ENCODE measurements around the gene ARID3C.
A peak's percentile ranks its signal among the peaks of the same experiment; 100 is the strongest.

The ARID3C gene

DNA sequence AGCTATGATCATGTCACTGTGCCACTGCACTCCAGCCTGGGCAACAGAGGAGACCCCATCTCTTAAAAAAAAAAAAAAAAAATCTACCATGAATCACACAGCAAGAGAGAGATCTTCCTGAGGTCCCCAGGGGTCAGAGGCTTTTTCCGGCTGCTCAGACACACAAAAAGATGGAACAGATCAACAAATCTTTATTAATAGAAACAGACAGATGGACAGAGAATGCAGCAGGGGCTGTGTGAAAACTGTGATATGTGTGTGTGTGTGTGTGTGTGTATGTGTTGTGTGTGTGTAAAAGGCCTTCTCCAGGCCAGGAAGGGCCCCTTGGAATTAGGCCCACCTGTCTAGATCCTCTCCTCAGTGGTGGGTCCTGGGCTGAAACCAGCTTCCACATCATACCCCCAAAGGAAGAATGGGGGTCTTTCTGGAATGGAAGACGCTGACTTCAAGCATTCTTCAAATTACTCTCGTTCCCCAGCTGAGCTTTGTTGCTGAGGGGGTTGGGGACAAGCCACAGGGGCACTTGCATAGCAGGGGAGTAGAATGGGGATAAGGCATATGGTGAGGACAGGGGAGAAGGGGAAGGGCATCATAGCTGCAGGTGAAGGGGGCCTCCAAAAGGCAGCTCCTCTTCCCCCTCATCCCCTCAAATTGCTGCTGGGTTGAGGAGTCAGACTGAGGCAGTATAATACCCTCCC is 5.8 kb upstream of the ARID3C start:
- no peak for TF ChIP-seq ZFX (IDR thresholded peaks at IDR 0.05; ENCODE audit: borderline replicate concordance)
- TF ChIP-seq, protein P1, sequence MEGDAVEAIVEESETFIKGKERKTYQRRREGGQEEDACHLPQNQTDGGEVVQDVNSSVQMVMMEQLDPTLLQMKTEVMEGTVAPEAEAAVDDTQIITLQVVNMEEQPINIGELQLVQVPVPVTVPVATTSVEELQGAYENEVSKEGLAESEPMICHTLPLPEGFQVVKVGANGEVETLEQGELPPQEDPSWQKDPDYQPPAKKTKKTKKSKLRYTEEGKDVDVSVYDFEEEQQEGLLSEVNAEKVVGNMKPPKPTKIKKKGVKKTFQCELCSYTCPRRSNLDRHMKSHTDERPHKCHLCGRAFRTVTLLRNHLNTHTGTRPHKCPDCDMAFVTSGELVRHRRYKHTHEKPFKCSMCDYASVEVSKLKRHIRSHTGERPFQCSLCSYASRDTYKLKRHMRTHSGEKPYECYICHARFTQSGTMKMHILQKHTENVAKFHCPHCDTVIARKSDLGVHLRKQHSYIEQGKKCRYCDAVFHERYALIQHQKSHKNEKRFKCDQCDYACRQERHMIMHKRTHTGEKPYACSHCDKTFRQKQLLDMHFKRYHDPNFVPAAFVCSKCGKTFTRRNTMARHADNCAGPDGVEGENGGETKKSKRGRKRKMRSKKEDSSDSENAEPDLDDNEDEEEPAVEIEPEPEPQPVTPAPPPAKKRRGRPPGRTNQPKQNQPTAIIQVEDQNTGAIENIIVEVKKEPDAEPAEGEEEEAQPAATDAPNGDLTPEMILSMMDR (IDR thresholded peaks at IDR 0.05), result no peak
- peak overlapping the region; percentile 91 for H3K27ac ChIP-seq

DNA sequence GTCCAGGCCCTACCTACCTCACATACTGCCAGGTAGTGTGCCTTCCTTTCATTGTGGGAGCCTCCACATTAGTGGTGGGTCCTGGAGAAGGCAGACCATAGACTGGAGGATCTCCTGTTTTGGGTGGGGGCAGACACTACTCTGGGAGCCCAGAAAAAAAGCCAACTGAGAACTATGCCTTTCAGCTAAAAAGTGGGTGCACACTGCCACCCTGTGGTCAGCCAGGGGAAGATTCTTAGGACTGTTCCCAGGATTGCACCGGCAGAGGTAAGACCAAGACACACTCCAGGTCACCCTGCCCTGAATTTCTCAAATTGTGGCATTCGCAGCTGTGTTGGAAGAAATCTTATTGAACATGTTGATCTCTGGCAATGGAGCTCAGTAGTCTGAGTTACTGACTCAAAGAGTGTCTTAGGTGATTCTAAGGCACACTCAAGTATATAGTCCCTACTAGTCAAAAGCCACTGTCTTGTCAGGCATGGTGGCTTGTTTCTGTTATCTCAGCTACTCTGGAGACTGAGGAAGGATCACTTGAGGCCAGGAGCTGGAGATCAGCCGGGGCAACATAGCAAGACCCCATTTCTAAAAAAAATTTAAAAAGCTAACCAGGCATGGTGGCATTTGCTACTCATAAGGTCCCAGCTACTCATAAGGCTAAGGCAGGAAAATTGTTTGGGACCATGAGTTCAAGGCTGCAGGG is 5.1 kb upstream of the ARID3C start:
- TF ChIP-seq ZFX (IDR thresholded peaks at IDR 0.05; ENCODE audit: borderline replicate concordance), result no peak
- TF ChIP-seq, protein P1 (IDR thresholded peaks at IDR 0.05), result peak; percentile 97
- peak overlapping the region; percentile 91 for H3K27ac ChIP-seq

GRCh38 chr9:34633166-34633565 is 4.3 kb upstream of the ARID3C start:
- no peak for TF ChIP-seq ZFX (IDR thresholded peaks at IDR 0.05; ENCODE audit: borderline replicate concordance)
- TF ChIP-seq, protein P1 (IDR thresholded peaks at IDR 0.05), result no peak
- H3K27ac ChIP-seq, result no peak overlapping the region; the same call in 1 of the 2 replicates

DNA sequence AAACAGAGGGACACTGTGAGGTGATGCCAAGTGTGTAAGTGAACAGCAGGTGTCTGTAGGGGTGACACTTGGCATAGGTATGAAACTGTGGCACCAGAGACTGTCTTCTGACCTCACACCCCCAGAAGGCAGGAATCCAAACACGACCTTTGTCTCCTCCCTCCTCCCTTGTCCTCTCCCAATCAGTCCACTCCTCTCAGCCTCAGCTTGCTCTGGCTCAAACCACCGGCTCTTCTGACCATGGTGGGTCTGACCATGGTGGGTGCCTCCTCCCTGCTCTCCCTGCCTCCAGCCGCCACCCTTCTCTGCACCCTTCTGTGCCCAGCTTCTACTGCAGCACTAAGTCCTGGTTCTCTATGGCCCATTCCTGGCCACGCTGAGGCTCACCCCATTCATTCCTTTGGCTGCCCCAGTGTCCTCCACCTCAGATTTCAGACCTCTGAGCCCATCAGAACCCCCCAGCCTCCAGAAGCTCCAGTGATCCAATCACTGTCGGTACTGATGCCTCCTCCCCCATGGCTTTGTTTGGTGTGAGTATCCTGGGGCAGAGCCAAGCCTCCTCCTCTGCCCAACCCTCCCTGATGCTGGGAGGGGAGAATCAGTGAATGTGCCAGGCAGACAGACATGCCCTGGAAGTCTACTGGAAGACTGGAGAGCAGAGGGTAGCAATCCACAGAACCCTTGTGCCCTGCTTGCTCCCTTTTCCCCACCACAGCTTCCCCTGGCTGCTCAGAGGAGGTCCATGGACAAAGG is 1.7 kb upstream of the ARID3C start:
- H3K27ac ChIP-seq, result peak overlapping the region; percentile 44
- TF ChIP-seq, protein P1 (IDR thresholded peaks at IDR 0.05), result no peak
- no peak for TF ChIP-seq ZFX (IDR thresholded peaks at IDR 0.05; ENCODE audit: borderline replicate concordance)

DNA sequence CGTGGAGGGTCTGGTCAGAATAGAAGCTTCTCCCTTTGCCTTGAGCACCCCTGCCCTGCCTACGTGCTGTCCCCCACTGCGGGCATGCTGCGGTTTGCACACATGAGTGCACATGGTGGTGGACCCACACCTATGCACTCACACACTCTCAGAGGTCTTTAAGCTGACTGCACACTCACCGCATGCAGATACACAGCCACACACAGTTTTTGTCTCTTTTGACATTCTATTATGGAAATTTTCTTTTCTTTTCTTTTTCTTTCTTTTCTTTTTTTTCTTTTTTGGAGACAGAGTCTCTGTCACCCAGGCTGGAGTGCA is 584 bp upstream of the ARID3C start:
- TF ChIP-seq, protein P1 (IDR thresholded peaks at IDR 0.05), result no peak
- TF ChIP-seq ZFX (IDR thresholded peaks at IDR 0.05; ENCODE audit: borderline replicate concordance), result no peak

GRCh38 chr9:34627716-34628655 is 880 bp downstream of the ARID3C start:
- H3K27ac ChIP-seq, result no peak overlapping the region
- TF ChIP-seq, protein P1 (IDR thresholded peaks at IDR 0.05), result no peak
- no peak for TF ChIP-seq ZFX (IDR thresholded peaks at IDR 0.05; ENCODE audit: borderline replicate concordance)

More for the DNA sequence above, 584 bp upstream of the ARID3C start:
- no peak overlapping the region for H3K27ac ChIP-seq

Measured in 22Rv1 (cell line).